T-helper 1 cell (primary cell): ENCODE data around the gene GAD1.

ENCODE experiments used
- DNase-seq, 5 donors: peaks; one replicate each; pipeline ENCODE4 v3.0.0-alpha.2; 2012 to 2020

Gene GAD1

DNA sequence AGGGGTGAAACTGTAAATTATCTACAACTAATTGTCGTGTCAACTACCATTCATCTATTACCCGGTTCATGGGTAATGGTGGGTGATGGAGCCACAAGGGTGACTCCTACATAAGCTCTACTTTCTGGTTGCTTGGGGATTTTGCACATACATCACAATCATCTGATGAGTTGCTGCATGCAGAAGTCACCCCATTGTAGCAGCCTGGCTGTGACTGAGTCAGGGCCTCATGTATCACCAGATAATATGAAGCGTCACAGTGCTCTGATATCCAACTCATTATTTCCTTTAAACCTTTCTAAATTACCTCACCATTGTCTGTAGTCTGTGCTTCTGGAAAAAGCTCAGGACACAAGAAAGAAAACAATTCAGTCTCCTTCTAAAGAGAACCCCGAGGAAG, 79.9 kb downstream of the GAD1 start:
- DNase-seq = no peak

DNA sequence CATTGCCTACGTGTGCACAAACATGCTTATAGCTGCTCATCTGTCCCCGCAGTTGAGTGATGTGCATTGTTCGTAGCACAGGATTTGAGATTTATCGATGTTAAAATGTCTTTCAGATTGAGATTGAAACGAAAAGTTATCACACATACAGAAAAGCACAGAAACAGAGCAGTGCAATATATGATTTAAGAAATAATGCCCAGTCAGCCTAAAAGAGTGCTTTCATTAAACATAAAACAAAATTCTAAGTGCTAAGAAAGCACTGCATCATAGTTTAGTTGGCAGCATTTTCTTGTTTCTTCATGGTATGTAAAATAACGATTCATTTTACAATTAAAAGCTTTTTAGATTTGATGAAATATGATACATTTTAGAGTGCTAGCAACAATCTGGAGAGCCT, 80.4 kb downstream of the GAD1 start:
- DNase-seq = no peak

DNA sequence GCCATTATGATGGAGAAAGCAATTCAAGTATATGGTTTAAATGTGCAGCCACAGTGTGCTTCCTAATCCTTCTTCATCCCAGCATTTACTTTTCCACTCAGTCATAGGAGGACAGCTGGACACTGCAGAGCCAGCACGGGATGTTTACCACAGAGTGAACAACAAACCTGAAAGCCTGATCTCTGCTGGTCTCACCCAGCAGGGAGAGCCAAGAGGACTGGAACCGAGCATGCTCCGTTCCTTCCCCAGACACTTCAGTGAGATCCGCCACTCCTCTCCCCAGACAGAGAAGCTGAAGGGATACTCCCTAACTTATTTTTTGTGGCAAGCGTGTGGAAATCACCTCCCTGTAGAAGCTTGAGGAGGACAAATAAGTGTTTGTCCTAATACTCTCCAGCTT, 89.2 kb downstream of the GAD1 start:
- DNase-seq = no peak
